SU-DHL-6 (cell line): ENCODE measurements around the gene LRATD1.

Source experiments
- CTCF ChIP-seq: fragments of 200-600 bp; sonication (generic); IDR thresholded peaks from one replicate; pipeline ENCODE4 v1.5.1; 2017; ENCODE audit warnings: antibody characterized with exemption, mild to moderate bottlenecking, low read length, moderate library complexity; ENCODE audit not compliant: insufficient read depth, poor library complexity, severe bottlenecking
- EZH2phosphoT487 ChIP-seq: fragments of 200-600 bp; sonication (generic), shearing (Covaris generic); conservative IDR thresholded peaks from 2 replicates; pipeline ENCODE4 v1.6.1; 2018; ENCODE audit warnings: mild to moderate bottlenecking, antibody characterized with exemption, low read length, moderate library complexity, mixed read lengths

GRCh38 chr2:14650066-14650465 is 17.5 kb downstream of the LRATD1 start:
- TF ChIP-seq CTCF (no peak), EZH2phosphoT487 (no peak)
